HG03060 (cell line): ENCODE data around the gene PLOD1.
"Not testable (repeated sequence)": the region's sequence is repeated elsewhere in the genome, so short reads cannot be mapped to it uniquely, and the experiment has no call there.

Experiments
- ATAC-seq: cut with Tn5 transposase; IDR thresholded peaks from one replicate; pipeline ENCODE4 v1.9.1; 2021; ENCODE audit warnings: low read depth, moderate number of reproducible peaks; ENCODE audit not compliant: unreplicated experiment

Gene PLOD1

DNA sequence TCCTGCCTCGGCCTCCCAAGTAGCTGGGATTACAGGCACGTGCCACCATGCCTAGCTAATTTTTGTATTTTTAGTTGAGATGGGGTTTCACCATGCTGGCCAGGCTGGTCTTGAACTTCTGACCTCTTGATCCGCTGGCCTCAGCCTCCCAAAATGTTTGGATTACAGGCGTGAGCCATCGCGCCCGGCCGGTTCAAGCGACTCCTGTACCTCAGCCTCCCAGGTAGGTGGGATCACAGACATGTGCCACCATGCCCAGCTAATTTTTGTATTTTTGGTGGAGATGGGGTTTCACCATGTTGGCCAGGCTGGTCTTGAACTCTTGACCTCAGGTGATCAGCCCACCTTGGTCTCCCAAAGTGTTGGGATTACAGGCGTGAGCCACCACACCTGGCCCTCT is 1.2 kb downstream of the PLOD1 start:
- not testable (repeated sequence) for ATAC-seq

DNA sequence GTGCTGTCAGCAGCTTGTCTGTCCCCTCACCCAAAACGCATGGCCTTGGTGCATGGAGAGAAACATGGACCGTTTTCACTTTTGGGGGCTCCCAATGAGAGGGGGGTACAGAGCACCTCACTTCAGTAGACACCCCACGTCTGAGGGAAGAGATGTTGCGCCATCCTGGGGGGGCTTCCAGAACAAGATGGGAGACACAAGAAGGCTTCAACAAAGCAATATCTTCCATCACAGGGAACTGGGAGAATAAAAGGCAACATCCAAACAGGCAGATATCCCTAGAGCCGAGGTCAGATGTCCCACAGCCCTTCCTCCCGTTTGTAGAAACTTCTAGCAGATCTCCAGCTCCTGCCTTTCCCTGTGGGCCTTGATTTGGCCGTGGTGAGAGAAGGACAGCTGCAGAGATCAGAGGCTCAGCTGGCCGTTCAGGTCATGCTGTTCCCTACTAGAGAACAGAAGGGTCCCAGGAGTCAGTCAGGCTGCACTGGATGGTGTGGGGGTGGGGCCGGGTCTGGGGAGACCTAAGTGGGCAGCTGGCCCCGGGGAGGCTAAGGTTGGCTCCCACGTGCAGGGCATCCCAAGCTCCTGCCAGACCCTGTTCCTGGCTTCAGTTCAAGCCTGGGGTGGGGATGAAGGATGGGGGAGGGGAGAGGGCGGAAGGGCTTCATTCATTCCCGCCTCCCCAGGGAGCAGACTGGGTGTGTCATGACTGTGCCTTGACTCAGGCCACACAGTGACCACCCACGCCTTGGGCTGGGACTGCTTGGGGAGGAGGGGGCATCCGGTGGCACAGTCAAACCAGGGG is 4.4 kb downstream of the PLOD1 start:
- no peak for ATAC-seq

GRCh38 chr1:11939794-11940193 is 5.3 kb downstream of the PLOD1 start:
- not testable (repeated sequence) for ATAC-seq

- no peak for ATAC-seq
These were observed 5.9 kb downstream of the PLOD1 start for GRCh38 chr1:11940260-11940921.

DNA sequence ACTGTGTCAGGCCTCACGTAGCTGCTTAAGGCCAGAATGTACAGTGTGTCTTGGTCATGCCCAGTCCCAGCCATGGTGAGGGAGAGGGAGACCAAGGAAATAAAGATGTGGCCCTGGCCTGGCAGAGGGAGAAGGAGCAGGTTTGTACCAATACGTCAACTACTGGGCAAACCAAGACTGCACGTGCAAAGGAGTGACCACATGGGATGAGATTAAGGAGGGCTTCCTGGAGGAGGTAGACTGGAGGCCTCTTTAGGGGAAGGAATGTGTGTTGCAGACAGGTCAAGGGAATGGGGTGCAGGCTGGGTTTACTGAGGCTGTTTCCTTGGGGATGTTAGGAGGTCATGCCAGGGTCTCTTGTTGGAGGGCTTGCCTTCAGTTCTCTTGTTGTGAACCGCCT is 7.8 kb downstream of the PLOD1 start:
- no peak for ATAC-seq

DNA sequence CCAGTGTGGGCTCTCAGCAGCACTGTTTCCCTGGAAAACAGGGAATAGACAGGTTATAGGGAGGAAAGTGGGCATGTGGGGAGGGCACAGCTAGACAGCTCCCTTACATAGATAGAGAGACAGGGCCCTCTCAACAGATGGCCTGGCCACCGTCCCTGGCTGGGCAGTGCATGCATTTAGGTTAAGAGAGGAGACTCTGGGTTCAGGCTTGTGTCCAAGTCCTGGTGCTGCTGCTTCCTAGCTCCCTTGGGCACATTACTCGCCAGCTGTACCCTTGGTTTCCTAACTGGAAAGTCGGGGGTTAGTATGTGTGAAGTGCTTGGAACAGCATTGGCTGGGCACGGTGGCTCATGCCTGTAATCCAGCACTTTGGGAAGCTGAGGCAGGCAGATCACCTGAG is 9.1 kb downstream of the PLOD1 start:
- ATAC-seq = no peak

- no peak for ATAC-seq
These were observed 9.9 kb downstream of the PLOD1 start for GRCh38 chr1:11944358-11944931.

- no peak for ATAC-seq
These were observed 12.1 kb downstream of the PLOD1 start for GRCh38 chr1:11946647-11947046.

GRCh38 chr1:11948822-11949458 is 14.4 kb downstream of the PLOD1 start:
- ATAC-seq = no peak

- no peak for ATAC-seq
These were observed 17.4 kb downstream of the PLOD1 start for GRCh38 chr1:11951901-11952300.

DNA sequence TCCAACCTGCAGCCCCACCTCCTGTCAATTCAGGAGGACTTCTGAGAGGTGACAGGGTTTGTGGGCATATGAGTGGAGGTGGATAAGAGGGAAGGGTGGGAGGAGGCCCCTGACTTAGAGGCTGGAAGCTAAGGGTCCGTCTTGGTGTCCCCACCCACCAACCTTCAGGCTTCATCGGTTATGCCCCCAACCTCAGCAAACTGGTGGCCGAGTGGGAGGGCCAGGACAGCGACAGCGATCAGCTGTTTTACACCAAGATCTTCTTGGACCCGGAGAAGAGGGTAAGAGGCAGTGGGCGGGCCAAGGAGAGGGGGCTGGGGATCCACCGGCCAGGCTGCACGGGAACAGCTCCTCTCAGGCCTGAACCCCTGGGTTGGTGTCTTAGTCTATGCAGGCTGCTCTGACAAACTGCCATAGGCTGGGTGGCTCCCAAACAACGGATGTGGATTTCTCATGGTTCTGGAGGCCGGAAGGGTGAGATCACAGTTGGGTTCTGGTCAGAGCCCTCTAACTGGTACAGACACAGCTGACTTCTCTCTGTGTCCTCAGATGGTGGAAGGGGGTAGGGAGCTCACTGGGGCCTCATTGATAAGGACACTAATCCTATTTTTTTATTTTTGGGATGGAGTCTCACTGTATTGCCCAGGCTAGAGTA is 18.1 kb downstream of the PLOD1 start:
- no peak for ATAC-seq

GRCh38 chr1:11955221-11955620 is 20.7 kb downstream of the PLOD1 start:
- no peak for ATAC-seq

DNA sequence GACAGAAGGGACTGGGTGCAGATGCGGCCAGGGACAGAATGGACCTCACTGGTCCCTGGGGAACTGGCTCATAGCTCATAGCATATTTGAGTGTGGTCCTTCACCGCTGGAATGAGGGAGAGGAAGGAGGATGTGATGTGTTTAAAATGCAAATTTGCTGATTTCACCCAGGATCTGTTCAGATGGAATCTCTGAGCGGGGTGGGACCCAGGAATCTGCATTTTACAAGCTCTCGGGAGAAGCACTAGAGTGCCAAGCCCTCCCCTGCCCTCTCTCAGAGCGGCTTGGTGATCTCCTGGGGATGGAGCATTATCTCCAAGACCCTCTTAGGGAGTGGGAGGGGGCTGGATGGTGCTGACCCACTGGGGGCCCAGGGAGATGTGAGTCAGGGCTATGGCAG is 22.9 kb downstream of the PLOD1 start:
- ATAC-seq = no peak

- ATAC-seq = no peak
These were observed 23.4 kb downstream of the PLOD1 start for GRCh38 chr1:11957897-11958296.

DNA sequence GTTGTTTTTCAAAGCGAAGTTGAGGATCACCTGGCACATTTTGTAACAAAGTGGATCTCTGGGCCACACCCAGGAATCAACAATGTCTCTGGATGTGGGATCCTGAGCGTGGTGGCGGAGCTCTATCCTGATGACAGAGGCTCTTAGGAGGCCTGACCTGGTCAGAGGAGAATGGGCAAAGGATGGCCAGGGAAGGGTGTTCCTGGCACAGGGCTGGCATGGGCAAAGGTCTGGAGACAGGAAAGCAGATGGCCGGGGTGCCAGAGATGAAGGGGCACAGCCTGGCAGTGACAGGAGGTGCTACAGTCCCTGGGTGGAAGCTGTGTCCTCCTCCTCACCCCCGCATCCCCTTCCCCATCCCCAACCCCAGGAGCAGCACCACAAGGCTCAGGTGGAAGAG is 25.8 kb downstream of the PLOD1 start:
- no peak for ATAC-seq

GRCh38 chr1:11960715-11961114 is 26.2 kb downstream of the PLOD1 start:
- no peak for ATAC-seq

DNA sequence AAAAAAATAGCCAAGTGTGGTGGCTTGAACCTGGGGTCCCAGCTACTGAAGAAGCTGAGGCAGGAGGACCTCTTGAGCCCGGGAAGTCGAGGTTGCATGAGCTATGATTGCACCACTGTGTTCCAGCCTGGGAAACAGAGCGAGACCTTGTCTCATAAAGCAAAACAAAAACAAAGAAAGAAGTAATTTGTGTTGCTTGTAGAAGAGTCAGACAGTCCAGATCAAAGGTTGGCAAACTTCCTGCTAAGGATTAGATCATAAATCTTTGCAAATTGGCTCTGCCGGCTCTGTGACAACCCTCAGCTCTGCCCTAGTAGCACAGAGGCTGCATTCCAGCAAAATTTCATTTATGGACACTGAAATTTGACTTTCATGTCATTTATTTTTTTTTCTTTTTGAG is 26.7 kb downstream of the PLOD1 start:
- no peak for ATAC-seq

DNA sequence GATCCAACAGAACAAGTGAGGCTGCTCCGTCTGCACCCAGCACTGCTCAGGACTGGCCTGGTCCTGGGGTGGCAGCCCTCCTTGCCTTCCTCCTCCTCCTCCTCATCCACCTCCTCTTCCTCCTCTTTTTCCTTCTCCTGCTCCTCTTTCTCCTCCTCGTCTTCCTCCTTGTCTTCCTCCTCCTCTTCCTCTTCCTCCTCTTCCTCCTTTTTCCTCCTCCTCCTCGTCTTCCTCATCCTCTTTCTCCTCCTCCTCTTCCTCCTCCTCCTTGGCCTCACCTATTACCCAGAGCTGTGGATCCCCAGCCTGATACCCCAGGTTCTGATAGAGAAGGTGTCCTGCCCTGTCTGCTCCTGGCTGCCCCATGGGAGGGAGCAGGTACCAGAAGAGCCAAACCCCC is 29.1 kb downstream of the PLOD1 start:
- ATAC-seq = no peak

GRCh38 chr1:11964656-11965055 is 30.1 kb downstream of the PLOD1 start:
- no peak for ATAC-seq

- no peak for ATAC-seq
These were observed 32.6 kb downstream of the PLOD1 start for GRCh38 chr1:11967028-11967547.
